Vagina (tissue), 2 donors: Measurements from ENCODE around the gene AMBRA1.

Experiments
- POLR2AphosphoS5 ChIP-seq, 2 donors: sonication (generic); formaldehyde crosslinking; IDR thresholded peaks; one replicate each; pipeline ENCODE4 v1.9.0; 2017; ENCODE audit warnings: antibody characterized with exemption in 2 of 2, mild to moderate bottlenecking in 2 of 2, low read depth in 1 of 2; ENCODE audit not compliant: insufficient read depth in 1 of 2
- TF ChIP-seq, protein P1 (sequence below), 3 experiments: fragments of 450-650 bp in 2 of 3; fragments of 200-600 bp in 1 of 3; sonication (generic) in 1 of 3; IDR thresholded peaks; one replicate each; pipeline ENCODE4 v1.5.1; 2017 to 2019; ENCODE audit warnings: antibody characterized with exemption in 3 of 3, mild to moderate bottlenecking in 2 of 3, moderate library complexity in 2 of 3

DNA sequence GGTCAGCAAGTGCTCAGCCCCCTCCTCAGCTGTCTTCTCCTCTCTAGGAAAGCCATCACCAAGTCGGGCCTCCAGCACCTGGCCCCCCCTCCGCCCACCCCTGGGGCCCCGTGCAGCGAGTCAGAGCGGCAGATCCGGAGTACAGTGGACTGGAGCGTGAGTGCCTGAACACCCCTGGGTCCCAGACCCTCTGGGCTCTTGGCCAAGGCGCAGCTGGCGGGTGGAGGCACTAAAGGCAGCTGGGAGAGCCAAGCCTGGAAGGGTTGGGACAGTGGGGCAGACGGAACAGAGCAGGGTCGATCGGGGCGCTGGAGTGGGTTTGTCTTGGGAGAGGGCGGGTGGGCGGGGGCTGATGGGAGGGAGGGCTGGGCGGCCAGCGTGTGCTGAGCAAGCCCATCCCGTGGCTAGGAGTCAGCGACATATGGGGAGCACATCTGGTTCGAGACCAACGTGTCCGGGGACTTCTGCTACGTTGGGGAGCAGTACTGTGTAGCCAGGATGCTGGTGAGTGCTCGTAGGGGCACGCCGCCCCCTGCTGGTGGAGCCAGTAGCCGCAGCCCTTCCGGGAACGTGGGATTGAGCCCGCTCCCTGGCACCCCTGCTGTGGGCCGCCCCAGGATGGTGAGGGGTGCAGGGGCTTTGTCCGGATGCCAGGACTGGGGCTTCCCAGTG, 226.4 kb downstream of the AMBRA1 start:
- TF ChIP-seq POLR2AphosphoS5 (IDR thresholded peaks at IDR 0.05; ENCODE audit: insufficient read depth in 1 of 2, low read depth in 1 of 2), result peak in 1 of 2 donors; percentile 14
- TF ChIP-seq, protein P1, sequence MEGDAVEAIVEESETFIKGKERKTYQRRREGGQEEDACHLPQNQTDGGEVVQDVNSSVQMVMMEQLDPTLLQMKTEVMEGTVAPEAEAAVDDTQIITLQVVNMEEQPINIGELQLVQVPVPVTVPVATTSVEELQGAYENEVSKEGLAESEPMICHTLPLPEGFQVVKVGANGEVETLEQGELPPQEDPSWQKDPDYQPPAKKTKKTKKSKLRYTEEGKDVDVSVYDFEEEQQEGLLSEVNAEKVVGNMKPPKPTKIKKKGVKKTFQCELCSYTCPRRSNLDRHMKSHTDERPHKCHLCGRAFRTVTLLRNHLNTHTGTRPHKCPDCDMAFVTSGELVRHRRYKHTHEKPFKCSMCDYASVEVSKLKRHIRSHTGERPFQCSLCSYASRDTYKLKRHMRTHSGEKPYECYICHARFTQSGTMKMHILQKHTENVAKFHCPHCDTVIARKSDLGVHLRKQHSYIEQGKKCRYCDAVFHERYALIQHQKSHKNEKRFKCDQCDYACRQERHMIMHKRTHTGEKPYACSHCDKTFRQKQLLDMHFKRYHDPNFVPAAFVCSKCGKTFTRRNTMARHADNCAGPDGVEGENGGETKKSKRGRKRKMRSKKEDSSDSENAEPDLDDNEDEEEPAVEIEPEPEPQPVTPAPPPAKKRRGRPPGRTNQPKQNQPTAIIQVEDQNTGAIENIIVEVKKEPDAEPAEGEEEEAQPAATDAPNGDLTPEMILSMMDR (IDR thresholded peaks at IDR 0.05), result peak; percentile 71 to 82 (median 75)
